ENCODE results near the gene SCN2A.
"Not testable (repeated sequence)": the region's sequence is repeated elsewhere in the genome, so short reads cannot be mapped to it uniquely, and the experiment has no call there.

SCN2A gene

GRCh38 chr2:165227571-165227970, 11.6 kb upstream of the SCN2A start:
- intact Hi-C loops (cut with micrococcal nuclease), result no loop called here
- no peaks in the 10 kb centered on the region for H3K4me1 Mint-ChIP-seq (ENCODE audit: low read depth)
- no peaks in the 10 kb centered on the region for H3K27me3 Mint-ChIP-seq
- H3K4me3 Mint-ChIP-seq, result no peak overlapping the region
- no peak overlapping the region for H3K27ac Mint-ChIP-seq
- H3K9me3 Mint-ChIP-seq, result no peaks in the 10 kb centered on the region
- no peaks in the 10 kb centered on the region for H3K36me3 Mint-ChIP-seq (ENCODE audit: low read depth)

GRCh38 chr2:165237056-165237455, 2.2 kb upstream of the SCN2A start:
- Mint-ChIP-seq H3K4me3 (no peak overlapping the region), H3K9me3 (no peaks in the 10 kb centered on the region), H3K27ac (no peak overlapping the region), H3K4me1 (ENCODE audit: low read depth) (no peaks in the 10 kb centered on the region), H3K36me3 (ENCODE audit: low read depth) (no peaks in the 10 kb centered on the region), H3K27me3 (no peaks in the 10 kb centered on the region)
- intact Hi-C loops (cut with micrococcal nuclease), result no loop called here

GRCh38 chr2:165238295-165238694, 919 bp upstream of the SCN2A start:
- Mint-ChIP-seq H3K9me3 (no peaks in the 10 kb centered on the region), H3K36me3 (ENCODE audit: low read depth) (no peaks in the 10 kb centered on the region), H3K4me1 (ENCODE audit: low read depth) (no peaks in the 10 kb centered on the region), H3K4me3 (no peak overlapping the region), H3K27ac (no peak overlapping the region), H3K27me3 (no peaks in the 10 kb centered on the region)
- intact Hi-C loops (cut with micrococcal nuclease), result no loop called here

GRCh38 chr2:165239856-165240515, 772 bp downstream of the SCN2A start:
- H3K36me3 Mint-ChIP-seq (ENCODE audit: low read depth), result no peaks in the 10 kb centered on the region
- intact Hi-C loops (cut with micrococcal nuclease), result no loop called here
- H3K27me3 Mint-ChIP-seq, result no peaks in the 10 kb centered on the region
- no peaks in the 10 kb centered on the region for H3K9me3 Mint-ChIP-seq
- no peak overlapping the region for H3K4me3 Mint-ChIP-seq
- H3K27ac Mint-ChIP-seq, result no peak overlapping the region
- H3K4me1 Mint-ChIP-seq (ENCODE audit: low read depth), result no peaks in the 10 kb centered on the region

- Mint-ChIP-seq H3K4me1 (ENCODE audit: low read depth) (no peaks in the 10 kb centered on the region), H3K27me3 (no peaks in the 10 kb centered on the region), H3K4me3 (no peak overlapping the region), H3K27ac (no peak overlapping the region), H3K9me3 (no peaks in the 10 kb centered on the region), H3K36me3 (ENCODE audit: low read depth) (no peaks in the 10 kb centered on the region)
- intact Hi-C loops (cut with micrococcal nuclease), result no loop called here
Observed at GRCh38 chr2:165240916-165241315, 1.7 kb downstream of the SCN2A start.

GRCh38 chr2:165245081-165245793, 6.0 kb downstream of the SCN2A start:
- no peaks in the 10 kb centered on the region for H3K9me3 Mint-ChIP-seq
- H3K36me3 Mint-ChIP-seq (ENCODE audit: low read depth), result no peaks in the 10 kb centered on the region
- no peaks in the 10 kb centered on the region for H3K27me3 Mint-ChIP-seq

GRCh38 chr2:165248238-165248637, 9.0 kb downstream of the SCN2A start:
- Mint-ChIP-seq H3K27me3 (peaks cover 1% of the 10 kb centered on the region), H3K4me3 (no peak overlapping the region), H3K27ac (no peak overlapping the region), H3K9me3 (no peaks in the 10 kb centered on the region), H3K4me1 (ENCODE audit: low read depth) (no peaks in the 10 kb centered on the region), H3K36me3 (ENCODE audit: low read depth) (no peaks in the 10 kb centered on the region)
- intact Hi-C loops (cut with micrococcal nuclease), result no loop called here

More at GRCh38 chr2:165245081-165245793, 6.0 kb downstream of the SCN2A start:
- Mint-ChIP-seq H3K4me3 (no peak overlapping the region), H3K27ac (no peak overlapping the region), H3K4me1 (ENCODE audit: low read depth) (no peaks in the 10 kb centered on the region)
- intact Hi-C loops (cut with micrococcal nuclease), result no loop called here

GRCh38 chr2:165251366-165251765, 12.2 kb downstream of the SCN2A start:
- H3K4me3 Mint-ChIP-seq, result no peak overlapping the region
- H3K9me3 Mint-ChIP-seq, result no peaks in the 10 kb centered on the region
- intact Hi-C loops (cut with micrococcal nuclease), result no loop called here
- H3K4me1 Mint-ChIP-seq (ENCODE audit: low read depth), result no peaks in the 10 kb centered on the region
- H3K27me3 Mint-ChIP-seq, result peaks cover 1% of the 10 kb centered on the region
- no peaks in the 10 kb centered on the region for H3K36me3 Mint-ChIP-seq (ENCODE audit: low read depth)
- no peak overlapping the region for H3K27ac Mint-ChIP-seq

GRCh38 chr2:165253178-165253577, 14.0 kb downstream of the SCN2A start:
- H3K9me3 Mint-ChIP-seq, result no peaks in the 10 kb centered on the region
- H3K4me3 Mint-ChIP-seq, result no peak overlapping the region
- H3K27ac Mint-ChIP-seq, result no peak overlapping the region
- H3K36me3 Mint-ChIP-seq (ENCODE audit: low read depth), result no peaks in the 10 kb centered on the region
- peaks cover 1% of the 10 kb centered on the region for H3K27me3 Mint-ChIP-seq
- no peaks in the 10 kb centered on the region for H3K4me1 Mint-ChIP-seq (ENCODE audit: low read depth)
- intact Hi-C loops (cut with micrococcal nuclease), result no loop called here

GRCh38 chr2:165256618-165257017, 17.4 kb downstream of the SCN2A start:
- H3K27ac Mint-ChIP-seq, result no peak overlapping the region
- peaks cover 1% of the 10 kb centered on the region for H3K27me3 Mint-ChIP-seq
- no peaks in the 10 kb centered on the region for H3K4me1 Mint-ChIP-seq (ENCODE audit: low read depth)
- no peak overlapping the region for H3K4me3 Mint-ChIP-seq
- H3K9me3 Mint-ChIP-seq, result no peaks in the 10 kb centered on the region
- intact Hi-C loops (cut with micrococcal nuclease), result no loop called here
- H3K36me3 Mint-ChIP-seq (ENCODE audit: low read depth), result no peaks in the 10 kb centered on the region

- H3K9me3 Mint-ChIP-seq; H3K36me3 Mint-ChIP-seq (ENCODE audit: low read depth); H3K27ac Mint-ChIP-seq; intact Hi-C loops (cut with micrococcal nuclease); H3K4me3 Mint-ChIP-seq; H3K27me3 Mint-ChIP-seq; H3K4me1 Mint-ChIP-seq (ENCODE audit: low read depth): not testable (repeated sequence)
Observed at GRCh38 chr2:165260347-165260746, 21.1 kb downstream of the SCN2A start.

- Mint-ChIP-seq H3K27me3 (no peaks in the 10 kb centered on the region), H3K27ac (no peak overlapping the region), H3K4me1 (ENCODE audit: low read depth) (no peaks in the 10 kb centered on the region), H3K9me3 (no peaks in the 10 kb centered on the region), H3K36me3 (ENCODE audit: low read depth) (no peaks in the 10 kb centered on the region), H3K4me3 (no peak overlapping the region)
- intact Hi-C loops (cut with micrococcal nuclease), result no loop called here
Observed at GRCh38 chr2:165268754-165269153, 29.5 kb downstream of the SCN2A start.

- no peak overlapping the region for H3K27ac Mint-ChIP-seq
- intact Hi-C loops (cut with micrococcal nuclease), result no loop called here
- no peaks in the 10 kb centered on the region for H3K4me1 Mint-ChIP-seq (ENCODE audit: low read depth)
- H3K36me3 Mint-ChIP-seq (ENCODE audit: low read depth), result no peaks in the 10 kb centered on the region
- H3K9me3 Mint-ChIP-seq, result peaks cover 5% of the 10 kb centered on the region
- H3K4me3 Mint-ChIP-seq, result no peak overlapping the region
- H3K27me3 Mint-ChIP-seq, result no peaks in the 10 kb centered on the region
Observed at GRCh38 chr2:165273176-165273575, 34.0 kb downstream of the SCN2A start.

- H3K9me3 Mint-ChIP-seq, result peaks cover 15% of the 10 kb centered on the region
- no peaks in the 10 kb centered on the region for H3K36me3 Mint-ChIP-seq (ENCODE audit: low read depth)
- H3K4me3 Mint-ChIP-seq, result no peak overlapping the region
- H3K27ac Mint-ChIP-seq, result no peak overlapping the region
- intact Hi-C loops (cut with micrococcal nuclease), result no loop called here
- no peaks in the 10 kb centered on the region for H3K27me3 Mint-ChIP-seq
- H3K4me1 Mint-ChIP-seq (ENCODE audit: low read depth), result no peaks in the 10 kb centered on the region
Observed at GRCh38 chr2:165274698-165275097, 35.5 kb downstream of the SCN2A start.

- no peaks in the 10 kb centered on the region for H3K36me3 Mint-ChIP-seq (ENCODE audit: low read depth)
- intact Hi-C loops (cut with micrococcal nuclease), result no loop called here
- no peak overlapping the region for H3K4me3 Mint-ChIP-seq
- no peaks in the 10 kb centered on the region for H3K4me1 Mint-ChIP-seq (ENCODE audit: low read depth)
- H3K9me3 Mint-ChIP-seq, result peaks cover 16% of the 10 kb centered on the region
- H3K27ac Mint-ChIP-seq, result no peak overlapping the region
- H3K27me3 Mint-ChIP-seq, result no peaks in the 10 kb centered on the region
Observed at GRCh38 chr2:165275932-165276331, 36.7 kb downstream of the SCN2A start.
